HL-60 (cell line): ENCODE results near the gene BEND3.

Source experiments
- DNase-seq, 2 experiments: peaks; one replicate each; pipeline ENCODE4 v3.0.0-alpha.2; 2010 to 2020; ENCODE audit warnings: low read depth in 1 of 2, low spot score in 1 of 2
- H3K27ac ChIP-seq: fragments of 250-450 bp; sonication (Bioruptor Pico); replicated peaks from 2 replicates; pipeline ENCODE4 v1.5.1; 2020; ENCODE audit warnings: mild to moderate bottlenecking, moderate library complexity
- H3K27me3 ChIP-seq: fragments of 250-450 bp; sonication (Bioruptor Pico); 2 replicates; pipeline ENCODE4 v1.5.1; 2021; ENCODE audit warnings: mild to moderate bottlenecking, moderate library complexity; ENCODE audit not compliant: insufficient read depth, poor library complexity, severe bottlenecking
- H3K4me3 ChIP-seq: replicated peaks from 2 replicates; pipeline ENCODE4 v1.5.1; 2011; ENCODE audit warnings: mild to moderate bottlenecking, control low read depth, low read length; ENCODE audit not compliant: insufficient read depth
- GABPA ChIP-seq: IDR thresholded peaks from 2 replicates; pipeline ENCODE4 v1.6.1; 2012; ENCODE audit warnings: low read depth
- POLR2AphosphoS5 ChIP-seq: IDR thresholded peaks from 2 replicates; pipeline ENCODE4 v1.6.1; 2012; ENCODE audit warnings: low read depth
- SPI1 ChIP-seq: IDR thresholded peaks from 2 replicates; pipeline ENCODE4 v1.6.1; 2012; ENCODE audit warnings: low read depth, mild to moderate bottlenecking, borderline replicate concordance
- TF ChIP-seq, protein P1 (sequence below): IDR thresholded peaks from one replicate; pipeline ENCODE4 v1.5.1; 2011; ENCODE audit warnings: low read length, control low read depth, inconsistent platforms; ENCODE audit not compliant: insufficient read depth
- TF ChIP-seq, protein P2 (sequence below): IDR thresholded peaks from 2 replicates; pipeline ENCODE4 v1.6.1; 2012; ENCODE audit warnings: low read depth; ENCODE audit not compliant: insufficient replicate concordance

BEND3 gene

GRCh38 chr6:107068691-107069630 lies 46.4 kb downstream of the BEND3 start:
- no peak overlapping the region for H3K4me3 ChIP-seq
- TF ChIP-seq, protein P1, sequence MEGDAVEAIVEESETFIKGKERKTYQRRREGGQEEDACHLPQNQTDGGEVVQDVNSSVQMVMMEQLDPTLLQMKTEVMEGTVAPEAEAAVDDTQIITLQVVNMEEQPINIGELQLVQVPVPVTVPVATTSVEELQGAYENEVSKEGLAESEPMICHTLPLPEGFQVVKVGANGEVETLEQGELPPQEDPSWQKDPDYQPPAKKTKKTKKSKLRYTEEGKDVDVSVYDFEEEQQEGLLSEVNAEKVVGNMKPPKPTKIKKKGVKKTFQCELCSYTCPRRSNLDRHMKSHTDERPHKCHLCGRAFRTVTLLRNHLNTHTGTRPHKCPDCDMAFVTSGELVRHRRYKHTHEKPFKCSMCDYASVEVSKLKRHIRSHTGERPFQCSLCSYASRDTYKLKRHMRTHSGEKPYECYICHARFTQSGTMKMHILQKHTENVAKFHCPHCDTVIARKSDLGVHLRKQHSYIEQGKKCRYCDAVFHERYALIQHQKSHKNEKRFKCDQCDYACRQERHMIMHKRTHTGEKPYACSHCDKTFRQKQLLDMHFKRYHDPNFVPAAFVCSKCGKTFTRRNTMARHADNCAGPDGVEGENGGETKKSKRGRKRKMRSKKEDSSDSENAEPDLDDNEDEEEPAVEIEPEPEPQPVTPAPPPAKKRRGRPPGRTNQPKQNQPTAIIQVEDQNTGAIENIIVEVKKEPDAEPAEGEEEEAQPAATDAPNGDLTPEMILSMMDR = no peak
- TF ChIP-seq POLR2AphosphoS5 (no peak), GABPA (no peak), SPI1 (no peak)
- TF ChIP-seq, protein P2, sequence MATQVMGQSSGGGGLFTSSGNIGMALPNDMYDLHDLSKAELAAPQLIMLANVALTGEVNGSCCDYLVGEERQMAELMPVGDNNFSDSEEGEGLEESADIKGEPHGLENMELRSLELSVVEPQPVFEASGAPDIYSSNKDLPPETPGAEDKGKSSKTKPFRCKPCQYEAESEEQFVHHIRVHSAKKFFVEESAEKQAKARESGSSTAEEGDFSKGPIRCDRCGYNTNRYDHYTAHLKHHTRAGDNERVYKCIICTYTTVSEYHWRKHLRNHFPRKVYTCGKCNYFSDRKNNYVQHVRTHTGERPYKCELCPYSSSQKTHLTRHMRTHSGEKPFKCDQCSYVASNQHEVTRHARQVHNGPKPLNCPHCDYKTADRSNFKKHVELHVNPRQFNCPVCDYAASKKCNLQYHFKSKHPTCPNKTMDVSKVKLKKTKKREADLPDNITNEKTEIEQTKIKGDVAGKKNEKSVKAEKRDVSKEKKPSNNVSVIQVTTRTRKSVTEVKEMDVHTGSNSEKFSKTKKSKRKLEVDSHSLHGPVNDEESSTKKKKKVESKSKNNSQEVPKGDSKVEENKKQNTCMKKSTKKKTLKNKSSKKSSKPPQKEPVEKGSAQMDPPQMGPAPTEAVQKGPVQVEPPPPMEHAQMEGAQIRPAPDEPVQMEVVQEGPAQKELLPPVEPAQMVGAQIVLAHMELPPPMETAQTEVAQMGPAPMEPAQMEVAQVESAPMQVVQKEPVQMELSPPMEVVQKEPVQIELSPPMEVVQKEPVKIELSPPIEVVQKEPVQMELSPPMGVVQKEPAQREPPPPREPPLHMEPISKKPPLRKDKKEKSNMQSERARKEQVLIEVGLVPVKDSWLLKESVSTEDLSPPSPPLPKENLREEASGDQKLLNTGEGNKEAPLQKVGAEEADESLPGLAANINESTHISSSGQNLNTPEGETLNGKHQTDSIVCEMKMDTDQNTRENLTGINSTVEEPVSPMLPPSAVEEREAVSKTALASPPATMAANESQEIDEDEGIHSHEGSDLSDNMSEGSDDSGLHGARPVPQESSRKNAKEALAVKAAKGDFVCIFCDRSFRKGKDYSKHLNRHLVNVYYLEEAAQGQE = no peak
- no peaks in the 10 kb centered on the region for H3K27me3 ChIP-seq
- H3K27ac ChIP-seq = no peak overlapping the region
- no peak for DNase-seq

DNA sequence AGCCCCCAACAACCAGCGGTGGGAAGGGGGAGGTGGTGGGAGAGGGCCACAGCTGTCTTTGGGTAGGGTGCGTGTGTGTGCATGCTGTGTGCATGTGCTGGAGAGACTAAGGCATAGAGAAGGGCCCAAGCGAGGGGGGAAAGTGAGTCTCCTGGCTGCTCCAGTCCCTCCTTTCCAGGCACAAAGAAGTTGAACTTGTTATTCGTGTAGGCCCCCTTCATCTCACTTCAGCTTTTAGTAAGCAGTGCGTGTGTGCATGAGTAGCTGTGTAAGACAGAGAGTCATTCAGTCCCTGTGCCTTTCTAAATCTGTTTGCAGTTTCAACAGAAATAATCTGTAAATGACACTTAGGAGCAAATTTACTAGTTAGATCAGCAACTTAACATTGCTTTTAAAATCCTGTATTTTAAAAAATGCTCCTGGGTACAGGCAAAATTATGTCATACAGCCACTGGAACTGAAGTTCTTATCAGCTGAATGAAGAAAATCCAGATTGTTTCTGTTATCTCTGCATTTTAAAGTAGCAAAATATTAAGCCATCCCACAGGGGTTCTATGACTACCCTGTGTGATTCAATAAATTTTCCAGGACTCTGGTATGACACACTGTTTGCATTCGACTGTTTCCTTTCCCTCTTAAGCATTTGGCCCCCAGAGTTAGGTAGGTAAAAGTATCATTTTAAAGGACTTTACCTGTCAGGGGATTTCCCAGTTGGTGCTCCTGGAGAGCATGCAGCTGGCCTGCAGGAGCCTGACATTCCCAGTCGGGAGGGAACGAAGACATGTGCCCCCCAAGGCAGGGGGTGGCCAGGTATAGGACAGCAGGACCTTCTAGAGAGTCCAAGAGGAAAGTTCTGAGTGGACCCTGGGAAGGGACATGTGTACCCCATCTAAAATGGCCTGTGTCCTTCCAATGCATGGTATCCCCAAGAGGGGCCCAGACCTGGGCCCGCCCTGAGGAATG lies 48.3 kb downstream of the BEND3 start:
- H3K27me3 ChIP-seq = no peaks in the 10 kb centered on the region
- TF ChIP-seq GABPA (no peak), POLR2AphosphoS5 (no peak), SPI1 (no peak)
- TF ChIP-seq, protein P2 = no peak
- TF ChIP-seq, protein P1 = no peak
- H3K27ac ChIP-seq = no peak overlapping the region
- H3K4me3 ChIP-seq = no peak overlapping the region
- no peak for DNase-seq

- TF ChIP-seq GABPA (no peak), POLR2AphosphoS5 (peak; percentile 56; the same call in 1 of the 2 replicates), SPI1 (no peak)
- TF ChIP-seq, protein P2 = no peak
- TF ChIP-seq, protein P1 = no peak
- no peaks in the 10 kb centered on the region for H3K27me3 ChIP-seq
- H3K4me3 ChIP-seq = no peak overlapping the region
- peak overlapping the region; percentile 20; the same call in 1 of the 2 replicates for H3K27ac ChIP-seq
- peak in 1 of 2 experiments; percentile 61 for DNase-seq
These were observed 50.7 kb downstream of the BEND3 start for GRCh38 chr6:107064579-107065065.
